ENCODE results near the gene MRPL53.

MRPL53 gene

GRCh38 chr2:74426181-74426758 is 46.2 kb downstream of the MRPL53 start:
- no peak for DNase-seq (ENCODE audit: low read depth)

GRCh38 chr2:74425523-74425922 is 47.0 kb downstream of the MRPL53 start:
- no peak for DNase-seq (ENCODE audit: low read depth)

GRCh38 chr2:74424995-74425406 is 47.5 kb downstream of the MRPL53 start:
- no peak for DNase-seq (ENCODE audit: low read depth)

- DNase-seq (ENCODE audit: low read depth): no peak
Measured at GRCh38 chr2:74424139-74424992, 48.1 kb downstream of the MRPL53 start.

GRCh38 chr2:74423231-74424095 is 49.0 kb downstream of the MRPL53 start:
- no peak for DNase-seq (ENCODE audit: low read depth)

Measured in stimulated activated CD8-positive, alpha-beta memory T cell treated with anti-CD3 and anti-CD28 coated beads, Interleukin-12 subunit alpha, Interleukin-12 subunit beta, amount 100 ng/mL, for 4 hours (primary cell).